Inflammatory macrophage treated with lipopolysaccharide for 1 hour (primary cell): ENCODE results near the gene ABHD17A.

Experiments used
- DNase-seq, 2 donors: peaks; one replicate each; pipeline ENCODE4 v3.0.0-alpha.2; 2020 to 2022

The ABHD17A gene

GRCh38 chr19:1851654-1852580, 33.4 kb downstream of the ABHD17A start:
- no peak for DNase-seq

GRCh38 chr19:1850809-1851653, 34.3 kb downstream of the ABHD17A start:
- DNase-seq = no peak

- no peak for DNase-seq
These were observed 35.4 kb downstream of the ABHD17A start for GRCh38 chr19:1849886-1850398.

- DNase-seq = no peak
These were observed 36.2 kb downstream of the ABHD17A start for GRCh38 chr19:1849132-1849474.

GRCh38 chr19:1848399-1849131, 36.7 kb downstream of the ABHD17A start, which contains the start of gene REXO1:
Gene REXO1 (minus strand): TSS chr19:1848483. CDS start chr19:1848358, 125 bp downstream.
- DNase-seq = peak; percentile 88 to 99

- DNase-seq = peak; percentile 43 to 48
These were observed 37.5 kb downstream of the ABHD17A start for GRCh38 chr19:1847684-1848398.

- DNase-seq = no peak
These were observed 38.0 kb downstream of the ABHD17A start for GRCh38 chr19:1847348-1847683.

- DNase-seq = no peak
These were observed 38.6 kb downstream of the ABHD17A start for GRCh38 chr19:1846517-1847204.

- DNase-seq = no peak
These were observed 39.7 kb downstream of the ABHD17A start for GRCh38 chr19:1845642-1846041.

- no peak for DNase-seq
These were observed 40.2 kb downstream of the ABHD17A start for GRCh38 chr19:1845125-1845515.

GRCh38 chr19:1844513-1845124, 40.7 kb downstream of the ABHD17A start:
- DNase-seq = no peak

- no peak for DNase-seq
These were observed 41.5 kb downstream of the ABHD17A start for GRCh38 chr19:1843646-1844394.

GRCh38 chr19:1843116-1843515, 42.2 kb downstream of the ABHD17A start:
- no peak for DNase-seq

GRCh38 chr19:1841209-1841924, 43.9 kb downstream of the ABHD17A start:
- DNase-seq = no peak

GRCh38 chr19:1840541-1841115, 44.7 kb downstream of the ABHD17A start:
- DNase-seq = no peak

GRCh38 chr19:1839658-1840540, 45.4 kb downstream of the ABHD17A start:
- DNase-seq = peak in 1 of 2 donors; percentile 10

- DNase-seq = peak in 1 of 2 donors; percentile 74
These were observed 47.6 kb downstream of the ABHD17A start for GRCh38 chr19:1837625-1838105.

- DNase-seq = no peak
These were observed 48.1 kb downstream of the ABHD17A start for GRCh38 chr19:1837222-1837565.
